ENCODE results near the gene RAD51B. TPM values are rescaled to one million over a fixed set of nuclear protein-coding genes. Genes with fewer than 3 reads are reported as not detected.

The RAD51B gene
- polyA plus RNA-seq, 3 donors: 3.6 to 11.6 (median 9.4) TPM

GRCh38 chr14:68050177-68050576 is 230.6 kb downstream of the RAD51B start:
- Histone ChIP-seq H3K27ac (ENCODE audit: low read depth in 1 of 2, low read length in 2 of 2) (no peak overlapping the region), H3K27me3 (ENCODE audit: control insufficient read depth in 2 of 2, insufficient read depth in 2 of 2, low read length in 2 of 2) (no peaks in the 10 kb centered on the region), H3K9me3 (replicated peaks in 1 of 2; ENCODE audit: control insufficient read depth in 1 of 2, insufficient read depth in 1 of 2, low read length in 2 of 2) (no peaks in the 10 kb centered on the region), H4K20me1 (ENCODE audit: insufficient read depth, low read length) (no peaks in the 10 kb centered on the region), H3K4me3 (replicated peaks in 1 of 3; ENCODE audit: low read depth in 2 of 3, low read length in 3 of 3) (no peak overlapping the region), H3K4me2 (replicated peaks; ENCODE audit: extremely low read depth, low read length, poor library complexity, severe bottlenecking) (no peak overlapping the region), H3K9ac (ENCODE audit: insufficient read depth, low read length, poor library complexity, severe bottlenecking) (no peak overlapping the region), H2AFZ (ENCODE audit: insufficient read depth, low read depth, low read length, poor library complexity, severe bottlenecking) (no peak overlapping the region), H3K36me3 (replicated peaks in 1 of 2; ENCODE audit: control insufficient read depth in 1 of 2, insufficient read depth in 2 of 2, low read length in 2 of 2) (no peaks in the 10 kb centered on the region), H3K4me1 (ENCODE audit: control insufficient read depth in 1 of 2, insufficient read depth in 2 of 2, low read length in 2 of 2) (no peaks in the 10 kb centered on the region), H3K79me2 (ENCODE audit: insufficient read depth, low read length) (no peaks in the 10 kb centered on the region)
- Mint-ChIP-seq H3K9me3 (peaks cover 0 to 5% (median 0%) of the 10 kb centered on the region in 7 donors), H3K27ac (peak overlapping the region in 1 of 7 donors; percentile 37), H3K27me3 (ENCODE audit: low read depth in 3 of 3) (no peaks in the 10 kb centered on the region), H3K36me3 (peaks cover 2 to 3% of the 10 kb centered on the region in 2 donors), H3K4me3 (no peak overlapping the region), H3K4me1 (no peaks in the 10 kb centered on the region)
- WGBS (ENCODE audit: insufficient coverage): no CpG with 5 or more reads among the region's 2 CpGs
- intact Hi-C loops (cut with micrococcal nuclease): no loop called here
- TF ChIP-seq CTCF (IDR thresholded peaks at IDR 0.05): no peak
- DNase-seq: no peak

GRCh38 chr14:68051146-68051545 is 231.6 kb downstream of the RAD51B start:
- Mint-ChIP-seq H3K36me3 (peaks cover 2 to 3% of the 10 kb centered on the region in 2 donors), H3K27me3 (ENCODE audit: low read depth in 3 of 3) (no peaks in the 10 kb centered on the region), H3K27ac (no peak overlapping the region), H3K4me1 (no peaks in the 10 kb centered on the region), H3K4me3 (no peak overlapping the region), H3K9me3 (peaks cover 0 to 5% (median 0%) of the 10 kb centered on the region in 7 donors)
- Histone ChIP-seq H3K4me1 (ENCODE audit: control insufficient read depth in 1 of 2, insufficient read depth in 2 of 2, low read length in 2 of 2) (no peaks in the 10 kb centered on the region), H3K27me3 (ENCODE audit: control insufficient read depth in 2 of 2, insufficient read depth in 2 of 2, low read length in 2 of 2) (no peaks in the 10 kb centered on the region), H3K27ac (ENCODE audit: low read depth in 1 of 2, low read length in 2 of 2) (no peak overlapping the region), H3K9me3 (replicated peaks in 1 of 2; ENCODE audit: control insufficient read depth in 1 of 2, insufficient read depth in 1 of 2, low read length in 2 of 2) (no peaks in the 10 kb centered on the region), H2AFZ (ENCODE audit: insufficient read depth, low read depth, low read length, poor library complexity, severe bottlenecking) (no peak overlapping the region), H3K9ac (ENCODE audit: insufficient read depth, low read length, poor library complexity, severe bottlenecking) (no peak overlapping the region), H3K79me2 (ENCODE audit: insufficient read depth, low read length) (no peaks in the 10 kb centered on the region), H3K4me2 (replicated peaks; ENCODE audit: extremely low read depth, low read length, poor library complexity, severe bottlenecking) (no peak overlapping the region), H3K4me3 (replicated peaks in 1 of 3; ENCODE audit: low read depth in 2 of 3, low read length in 3 of 3) (no peak overlapping the region), H3K36me3 (replicated peaks in 1 of 2; ENCODE audit: control insufficient read depth in 1 of 2, insufficient read depth in 2 of 2, low read length in 2 of 2) (no peaks in the 10 kb centered on the region), H4K20me1 (ENCODE audit: insufficient read depth, low read length) (no peaks in the 10 kb centered on the region)
- no peak for DNase-seq
- no CpG with 5 or more reads among the region's 1 CpG for WGBS (ENCODE audit: insufficient coverage)
- intact Hi-C loops (cut with micrococcal nuclease): no loop called here
- TF ChIP-seq CTCF (IDR thresholded peaks at IDR 0.05): no peak
